ENCODE data around the gene CAMSAP1.

Gene CAMSAP1

GRCh38 chr9:135761150-135761844, 146.0 kb downstream of the CAMSAP1 start:
- no peak for DNase-seq (ENCODE audit: low read depth in 2 of 2, low spot score in 1 of 2)

- no peak for DNase-seq (ENCODE audit: low read depth in 2 of 2, low spot score in 1 of 2)
Measured at GRCh38 chr9:135760465-135760864, 146.9 kb downstream of the CAMSAP1 start.

DNA sequence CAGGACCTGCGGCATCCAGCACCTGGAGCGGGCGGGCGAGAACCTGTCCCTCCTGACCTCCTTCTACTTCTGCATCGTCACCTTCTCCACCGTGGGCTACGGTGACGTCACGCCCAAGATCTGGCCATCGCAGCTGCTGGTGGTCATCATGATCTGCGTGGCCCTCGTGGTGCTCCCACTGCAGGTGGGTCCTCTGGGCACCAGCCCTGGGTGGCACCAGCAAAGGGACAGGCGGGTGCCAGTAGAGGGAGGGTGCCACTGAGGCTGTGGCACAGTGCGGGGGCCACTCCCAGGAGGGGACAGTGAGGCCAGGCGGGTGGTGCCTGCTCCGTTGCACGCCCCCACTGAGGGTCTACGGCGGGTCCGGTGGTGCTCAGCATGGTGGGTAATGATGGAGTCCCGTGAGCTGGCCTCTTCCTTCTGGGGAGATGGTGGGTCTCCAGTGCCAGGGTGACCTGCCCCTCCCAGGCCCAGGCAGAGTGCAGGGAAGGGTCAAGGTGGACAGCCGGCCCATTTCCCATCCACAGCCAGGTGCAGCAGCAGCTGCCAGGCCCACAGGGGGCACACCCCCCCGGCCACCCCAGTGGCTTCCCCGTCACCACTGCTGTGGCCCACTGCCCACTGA, 147.6 kb downstream of the CAMSAP1 start:
- DNase-seq (ENCODE audit: low read depth in 2 of 2, low spot score in 1 of 2) = no peak

- no peak for DNase-seq (ENCODE audit: low read depth in 2 of 2, low spot score in 1 of 2)
Measured at GRCh38 chr9:135758870-135759269, 148.5 kb downstream of the CAMSAP1 start.

Measured in stimulated activated CD8-positive, alpha-beta memory T cell treated with anti-CD3 and anti-CD28 coated beads, Interleukin-4, amount 100 ng/mL, for 4 hours (primary cell).